Erythroblast (primary cell): ENCODE data around the gene UIMC1.

Experiments
- GATA1 ChIP-seq: IDR thresholded peaks from 2 replicates; pipeline ENCODE4 v1.6.1; 2011; ENCODE audit warnings: low read depth, mild to moderate bottlenecking, control low read depth, low read length, moderate library complexity
- POLR2A ChIP-seq: IDR thresholded peaks from 2 replicates; pipeline ENCODE4 v1.6.1; 2011; ENCODE audit warnings: mild to moderate bottlenecking, low read length

DNA sequence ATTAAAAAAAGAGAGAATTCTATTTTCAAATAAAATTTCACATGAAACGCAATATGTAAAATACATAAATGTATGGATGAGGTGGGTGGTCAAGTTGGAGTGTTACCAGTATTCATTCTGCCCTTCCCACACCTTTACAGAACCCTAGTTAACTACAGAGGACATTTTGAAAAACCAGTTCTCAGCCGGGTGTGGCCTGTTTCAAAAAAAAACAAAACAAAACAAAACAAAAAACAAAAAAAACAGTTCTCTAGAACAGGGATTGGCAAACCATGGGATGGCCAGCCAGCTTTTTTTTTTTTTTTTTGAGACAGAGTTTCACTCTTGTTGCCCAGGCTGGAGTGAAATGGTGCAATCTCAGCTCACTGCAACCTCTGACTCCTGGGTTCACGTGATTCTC, 79.0 kb downstream of the UIMC1 start:
- TF ChIP-seq POLR2A (no peak), GATA1 (no peak)
